Thymus (tissue), 11 donors: Measurements from ENCODE around the gene PLEKHG4. TPM values are rescaled to one million over a fixed set of nuclear protein-coding genes. Genes with fewer than 3 reads are reported as not detected.

Experiments
- DNase-seq, 9 donors: peaks; one replicate each; pipeline ENCODE4 v3.0.0-alpha.2; 2013; ENCODE audit warnings: low spot score in 9 of 9, low read depth in 6 of 9, missing footprints in 1 of 9
- H3K27ac ChIP-seq, 2 donors: one replicate each; pipeline ENCODE4 v1.5.1; 2013; ENCODE audit warnings: control low read depth in 1 of 2, low read depth in 1 of 2, low read length in 1 of 2, mild to moderate bottlenecking in 1 of 2, moderate library complexity in 1 of 2
- H3K27me3 ChIP-seq, 2 donors: one replicate each; pipeline ENCODE4 v1.5.1; 2013; ENCODE audit warnings: low read length in 1 of 2; ENCODE audit not compliant: control insufficient read depth in 2 of 2, insufficient read depth in 1 of 2
- H3K36me3 ChIP-seq, 2 donors: one replicate each; pipeline ENCODE4 v1.5.1; 2013; ENCODE audit warnings: low read length in 1 of 2, mild to moderate bottlenecking in 1 of 2, moderate library complexity in 1 of 2; ENCODE audit not compliant: control insufficient read depth in 2 of 2, insufficient read depth in 2 of 2
- H3K4me1 ChIP-seq, 2 donors: one replicate each; pipeline ENCODE4 v1.5.1; 2013; ENCODE audit warnings: low read length in 2 of 2; ENCODE audit not compliant: control insufficient read depth in 2 of 2, insufficient read depth in 2 of 2
- H3K4me3 ChIP-seq, 2 donors: one replicate each; pipeline ENCODE4 v1.5.1; 2013; ENCODE audit warnings: low read length in 2 of 2, control low read depth in 1 of 2, mild to moderate bottlenecking in 1 of 2
- H3K9me3 ChIP-seq, 2 donors: one replicate each; pipeline ENCODE4 v1.5.1; 2013; ENCODE audit warnings: low read length in 1 of 2, mild to moderate bottlenecking in 1 of 2; ENCODE audit not compliant: control insufficient read depth in 2 of 2, insufficient read depth in 1 of 2
- WGBS: extraction: QIAGEN DNeasy Blood & Tissue Kit; methylation state at CpG from one replicate; pipeline ENCODE4 v1.1.7; 2013; 5-methylcytosine and 5-hydroxymethylcytosine counted together
- polyA plus RNA-seq: library from polyadenylated mRNA; stranded (reverse); fragments of 200-250 nt; gene quantifications from one replicate; pipeline ENCODE4 v1.2.3, GENCODE V29; 2013
- total RNA-seq: library from RNA; stranded (reverse); fragments of 120-200 nt; gene quantifications from one replicate; pipeline ENCODE4 v1.2.4, GENCODE V29; 2013
- donor health status: healthy.

PLEKHG4 gene
- total and polyA plus RNA-seq, 2 donors, result 12.6 to 16.8 TPM

DNA sequence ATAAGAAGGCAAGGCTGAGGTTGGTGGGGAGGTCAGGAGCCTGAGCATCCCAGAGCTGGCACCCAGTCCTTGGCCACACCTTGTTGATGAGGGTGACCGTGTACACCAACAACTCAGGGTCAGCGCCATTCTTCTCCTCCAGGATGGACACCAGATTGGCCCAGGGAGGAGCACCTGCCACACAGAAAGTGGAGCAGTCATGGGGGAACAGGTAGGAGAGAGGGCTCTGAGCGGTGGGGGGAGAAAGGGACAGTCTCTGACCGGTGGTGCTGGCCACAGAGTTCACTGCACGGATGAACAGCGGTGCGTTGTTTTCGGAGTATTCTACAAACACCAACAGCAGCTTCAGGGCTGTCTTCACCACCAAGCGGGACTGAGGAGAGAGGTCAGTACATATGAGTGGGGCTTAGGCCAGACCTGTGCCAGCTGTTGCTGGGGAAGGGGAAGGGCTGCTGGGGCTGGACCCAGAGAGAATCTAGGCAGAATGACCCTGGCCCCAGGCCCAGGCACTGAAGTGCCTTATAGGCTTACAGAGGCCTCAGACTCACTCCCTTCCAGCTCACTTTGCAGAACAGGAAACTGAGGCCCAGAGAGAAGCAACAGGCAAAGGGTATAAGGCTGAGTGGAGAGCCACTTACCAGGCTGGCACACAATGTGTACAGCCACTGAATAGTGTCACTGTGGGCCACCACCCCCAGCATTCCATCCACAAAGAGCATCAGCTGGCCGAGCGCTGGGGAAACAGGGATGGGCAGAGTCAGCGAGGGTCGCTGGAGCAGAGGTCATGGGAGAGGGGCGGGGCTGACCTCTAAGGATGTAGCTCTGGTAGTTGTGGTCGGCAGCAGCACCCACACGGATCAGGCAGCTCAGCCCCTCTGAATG is 41.7 kb upstream of the PLEKHG4 start:
- no peaks in the 10 kb centered on the region for H3K27me3 ChIP-seq
- WGBS, result 98% methylated on average over 16 of the region's 16 CpGs
- H3K36me3 ChIP-seq, result peaks cover 17 to 38% of the 10 kb centered on the region in 2 donors
- H3K4me3 ChIP-seq, result no peak overlapping the region
- H3K4me1 ChIP-seq, result no peaks in the 10 kb centered on the region
- no peak overlapping the region for H3K27ac ChIP-seq
- DNase-seq, result no peak
- peaks cover 0 to 1% of the 10 kb centered on the region in 2 donors for H3K9me3 ChIP-seq

- no peak for DNase-seq
- H3K4me3 ChIP-seq, result no peak overlapping the region
- peaks cover 17 to 38% of the 10 kb centered on the region in 2 donors for H3K36me3 ChIP-seq
- peaks cover 0 to 1% of the 10 kb centered on the region in 2 donors for H3K9me3 ChIP-seq
- 96% methylated on average over 3 of the region's 3 CpGs for WGBS
- H3K4me1 ChIP-seq, result no peaks in the 10 kb centered on the region
- no peaks in the 10 kb centered on the region for H3K27me3 ChIP-seq
- H3K27ac ChIP-seq, result no peak overlapping the region
Observed at GRCh38 chr16:67238278-67238575, 41.1 kb upstream of the PLEKHG4 start.

DNA sequence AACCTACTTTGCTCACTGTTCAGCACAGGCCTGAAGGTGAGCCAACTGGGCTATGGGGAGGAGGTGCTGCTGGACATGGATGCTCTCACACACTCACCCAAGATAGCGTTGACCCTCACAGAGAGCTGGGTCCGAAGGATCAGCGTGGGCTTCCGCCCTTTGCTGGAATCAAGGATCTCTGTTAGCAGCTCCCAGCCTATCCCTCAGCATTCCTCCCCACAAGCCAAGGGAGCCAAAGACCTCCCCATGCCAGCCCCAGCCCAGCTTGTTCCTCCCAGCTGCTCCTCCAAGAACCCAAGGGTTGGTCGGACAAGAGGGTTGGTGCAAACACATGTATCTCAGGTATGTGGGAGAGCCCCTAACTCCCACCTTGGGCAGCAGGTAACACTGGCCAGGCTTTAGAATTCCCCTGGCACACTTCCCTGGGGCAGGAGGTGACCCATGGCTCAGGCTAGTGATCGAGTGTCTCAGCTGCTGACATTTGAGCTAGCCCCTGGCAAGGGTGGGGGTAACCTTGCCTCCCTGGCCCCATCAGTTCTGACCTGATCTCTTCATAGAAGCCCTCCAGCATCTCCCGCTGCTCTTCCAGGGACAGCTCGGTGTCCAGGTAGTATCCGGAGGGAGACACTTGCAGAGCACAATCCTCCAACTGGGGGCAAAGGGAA is 40.4 kb upstream of the PLEKHG4 start:
- H3K27me3 ChIP-seq, result no peaks in the 10 kb centered on the region
- H3K27ac ChIP-seq, result no peak overlapping the region
- peaks cover 17 to 34% of the 10 kb centered on the region in 2 donors for H3K36me3 ChIP-seq
- peaks cover 0 to 1% of the 10 kb centered on the region in 2 donors for H3K9me3 ChIP-seq
- 97% methylated on average over 9 of the region's 9 CpGs for WGBS
- peaks cover 0 to 4% of the 10 kb centered on the region in 2 donors for H3K4me1 ChIP-seq
- DNase-seq, result no peak
- no peak overlapping the region for H3K4me3 ChIP-seq

GRCh38 chr16:67240506-67240905 is 38.8 kb upstream of the PLEKHG4 start:
- DNase-seq, result no peak
- Histone ChIP-seq H3K27me3 (peaks cover 0 to 4% of the 10 kb centered on the region in 2 donors), H3K4me1 (peaks cover 4 to 20% of the 10 kb centered on the region in 2 donors), H3K9me3 (peaks cover 0 to 1% of the 10 kb centered on the region in 2 donors), H3K36me3 (peaks cover 17 to 27% of the 10 kb centered on the region in 2 donors), H3K27ac (no peak overlapping the region), H3K4me3 (no peak overlapping the region)
- WGBS, result 93% methylated on average over 4 of the region's 4 CpGs

DNA sequence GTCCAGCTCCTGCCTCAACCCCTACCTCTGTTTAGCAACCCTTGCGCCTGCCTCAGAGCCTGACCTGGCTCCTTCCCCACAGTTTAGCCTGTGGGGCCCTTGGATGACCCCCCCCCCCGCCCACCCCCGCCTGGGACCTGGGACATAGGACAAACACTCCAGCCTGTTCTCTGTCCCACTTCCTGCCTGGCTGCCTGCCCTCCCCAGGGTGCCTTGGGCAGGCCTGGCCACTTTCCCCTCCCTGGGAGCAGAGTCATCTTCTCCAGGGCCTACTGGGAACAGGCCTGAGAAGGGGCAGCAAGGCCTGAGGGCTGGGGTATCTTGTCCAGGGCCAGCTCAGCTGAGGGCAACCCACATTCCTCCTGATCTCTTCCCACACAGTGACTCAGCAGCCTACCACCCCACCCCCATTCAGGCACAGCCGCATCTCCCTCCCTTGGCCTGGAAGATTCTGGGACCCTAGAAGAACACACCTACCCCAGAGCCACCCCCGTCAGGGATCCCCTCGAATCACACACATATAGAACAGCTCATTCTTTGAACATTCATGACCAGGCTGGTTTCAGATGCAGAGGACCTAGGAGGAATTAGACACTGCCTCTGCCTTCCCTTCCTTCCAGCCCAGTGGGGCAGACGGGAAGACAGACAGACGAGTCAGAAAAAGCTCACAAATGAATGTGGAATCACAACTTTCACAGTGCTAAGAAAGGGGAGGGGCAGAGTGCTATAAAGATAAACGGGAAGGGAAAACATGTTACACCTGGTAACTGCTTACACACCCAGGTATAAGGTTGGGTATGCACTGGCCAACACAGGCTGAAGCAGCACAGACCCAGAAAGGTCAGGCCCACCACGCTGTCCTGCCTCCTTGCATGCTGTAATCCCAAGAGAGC is 38.1 kb upstream of the PLEKHG4 start:
- H3K4me3 ChIP-seq, result no peak overlapping the region
- peaks cover 0 to 11% of the 10 kb centered on the region in 2 donors for H3K27me3 ChIP-seq
- H3K4me1 ChIP-seq, result peaks cover 4 to 27% of the 10 kb centered on the region in 2 donors
- DNase-seq, result no peak
- WGBS, result 94% methylated on average over 10 of the region's 10 CpGs
- H3K9me3 ChIP-seq, result peaks cover 0 to 1% of the 10 kb centered on the region in 2 donors
- peak overlapping the region in 1 of 2 donors; percentile 32 for H3K27ac ChIP-seq
- H3K36me3 ChIP-seq, result peaks cover 13 to 19% of the 10 kb centered on the region in 2 donors

GRCh38 chr16:67242138-67242730 is 37.1 kb upstream of the PLEKHG4 start:
- Histone ChIP-seq H3K27ac (no peak overlapping the region), H3K9me3 (peaks cover 0 to 4% of the 10 kb centered on the region in 2 donors)
- 95% methylated on average over 4 of the region's 4 CpGs for WGBS

GRCh38 chr16:67243481-67243880 is 35.9 kb upstream of the PLEKHG4 start:
- WGBS, result 97% methylated on average over 4 of the region's 4 CpGs
- H3K9me3 ChIP-seq, result peaks cover 0 to 9% of the 10 kb centered on the region in 2 donors
- no peak overlapping the region for H3K27ac ChIP-seq
- H3K4me1 ChIP-seq, result peaks cover 12 to 49% of the 10 kb centered on the region in 2 donors
- no peak overlapping the region for H3K4me3 ChIP-seq
- no peak for DNase-seq
- H3K27me3 ChIP-seq, result peaks cover 0 to 33% of the 10 kb centered on the region in 2 donors
- H3K36me3 ChIP-seq, result peaks cover 0 to 4% of the 10 kb centered on the region in 2 donors

More at GRCh38 chr16:67242138-67242730, 37.1 kb upstream of the PLEKHG4 start:
- DNase-seq, result no peak
- H3K4me3 ChIP-seq, result no peak overlapping the region
- H3K4me1 ChIP-seq, result peaks cover 4 to 37% of the 10 kb centered on the region in 2 donors
- H3K27me3 ChIP-seq, result peaks cover 0 to 21% of the 10 kb centered on the region in 2 donors
- peaks cover 8 to 10% of the 10 kb centered on the region in 2 donors for H3K36me3 ChIP-seq

DNA sequence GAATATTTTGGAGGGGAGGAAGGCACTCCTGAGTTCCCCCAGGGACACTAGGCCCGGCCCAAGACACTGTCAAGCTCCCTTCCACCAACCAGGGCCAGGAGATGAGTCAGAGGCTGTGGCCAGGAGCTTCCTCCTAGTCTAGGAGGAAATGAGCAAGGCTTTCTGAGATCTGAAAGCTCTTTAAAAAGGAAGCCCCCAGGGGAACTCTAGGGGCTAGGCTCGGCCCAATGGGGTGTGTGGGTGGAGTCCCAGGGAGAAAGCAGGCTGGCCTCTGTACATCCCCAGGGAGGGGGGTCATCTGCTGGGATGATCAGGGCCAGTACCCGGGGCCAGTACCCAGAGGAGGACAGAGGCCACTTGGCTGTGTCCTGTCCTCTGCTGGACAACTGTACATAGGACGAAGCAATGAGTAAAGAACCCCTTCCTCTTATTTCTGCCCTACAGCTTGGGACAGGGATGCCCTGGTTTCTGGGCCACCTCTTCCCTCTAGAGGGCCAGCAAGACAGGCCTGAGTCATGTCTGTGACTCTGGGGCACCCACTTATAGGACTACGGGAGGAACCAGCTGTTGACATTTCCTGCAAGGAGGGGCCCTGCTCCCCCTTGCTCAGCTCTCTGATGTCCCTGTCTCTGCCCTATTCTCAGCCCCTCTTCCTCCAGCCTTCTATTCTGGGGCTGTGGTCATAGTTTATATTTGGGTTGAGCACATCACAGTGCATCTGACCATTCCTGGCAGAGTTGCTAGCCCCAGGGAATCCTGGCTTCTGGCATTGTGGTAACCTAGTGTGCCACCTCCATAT is 34.7 kb upstream of the PLEKHG4 start:
- WGBS, result 7% methylated on average over 5 of the region's 5 CpGs
- H3K9me3 ChIP-seq, result peaks cover 0 to 12% of the 10 kb centered on the region in 2 donors
- no peak overlapping the region for H3K4me3 ChIP-seq
- peaks cover 10 to 44% of the 10 kb centered on the region in 2 donors for H3K27me3 ChIP-seq
- peaks cover 20 to 58% of the 10 kb centered on the region in 2 donors for H3K4me1 ChIP-seq
- H3K36me3 ChIP-seq, result no peaks in the 10 kb centered on the region
- peak overlapping the region; percentile 50 to 58 for H3K27ac ChIP-seq
- peak in 2 of 9 donors; percentile 40 to 69 for DNase-seq
